ENCODE measurements around the gene POLL. TPM values are rescaled to one million over a fixed set of nuclear protein-coding genes. Genes with fewer than 3 reads are reported as not detected.

The POLL gene
- total and polyA plus RNA-seq, 9 donors: 11.3 to 32.3 (median 22.7) TPM

DNA sequence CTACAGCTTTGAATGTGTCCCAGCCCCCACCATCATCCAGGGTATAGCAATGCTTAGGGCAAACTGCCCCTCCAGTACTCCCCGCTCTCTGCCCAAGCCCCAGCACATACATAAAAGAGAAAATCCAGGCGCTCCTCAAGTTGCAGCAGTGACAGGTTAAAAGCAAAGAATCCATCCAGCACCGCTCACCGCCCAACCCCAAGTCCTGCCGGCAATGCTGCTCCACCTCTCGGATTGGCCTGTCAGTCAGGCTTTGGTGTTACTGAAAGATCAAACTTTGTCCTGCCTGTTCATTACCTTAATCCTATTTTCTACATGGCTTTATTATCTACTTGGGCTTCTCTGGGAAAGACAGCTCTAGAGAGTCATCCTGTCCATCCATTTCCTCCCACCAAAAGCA, 31.9 kb upstream of the POLL start:
- no peak overlapping the region for H3K27ac ChIP-seq (ENCODE audit: low read length)
- no peaks in the 10 kb centered on the region for H3K27me3 ChIP-seq (ENCODE audit: control insufficient read depth, insufficient read depth, low read length)
- H3K9me3 ChIP-seq (replicated peaks; ENCODE audit: control insufficient read depth, low read depth, low read length): no peaks in the 10 kb centered on the region
- no peak overlapping the region for H3K4me3 ChIP-seq (ENCODE audit: low read length)
- no peaks in the 10 kb centered on the region for H3K4me1 ChIP-seq (ENCODE audit: control insufficient read depth, insufficient read depth, low read length)
- peaks cover 66% of the 10 kb centered on the region for H3K36me3 ChIP-seq (ENCODE audit: control insufficient read depth, insufficient read depth, low read length)
- WGBS (ENCODE audit: insufficient coverage): 91% methylated on average over 5 of the region's 6 CpGs
- no peak for DNase-seq

DNA sequence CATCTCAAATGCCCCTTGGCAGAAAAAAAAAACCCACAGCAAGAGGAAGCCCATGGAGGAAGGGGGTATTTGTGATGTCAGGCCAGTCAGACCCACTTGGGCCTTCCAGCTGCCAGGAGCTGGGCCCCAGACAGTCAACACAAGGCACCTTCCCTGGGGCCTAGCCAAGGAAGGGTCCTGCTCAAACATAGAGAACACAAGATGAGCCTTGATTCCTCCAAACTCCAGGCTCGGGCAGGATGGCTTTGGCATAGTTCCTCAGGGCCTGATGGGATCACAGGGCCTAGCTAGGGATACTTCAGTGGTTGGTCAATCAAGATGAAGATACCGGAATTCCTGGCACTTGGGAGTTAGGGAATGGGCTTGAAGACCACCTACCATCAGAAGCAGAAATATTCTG, 30.8 kb upstream of the POLL start:
- H3K4me3 ChIP-seq (ENCODE audit: low read length): no peak overlapping the region
- H3K27ac ChIP-seq (ENCODE audit: low read length): no peak overlapping the region
- H3K4me1 ChIP-seq (ENCODE audit: control insufficient read depth, insufficient read depth, low read length): no peaks in the 10 kb centered on the region
- H3K36me3 ChIP-seq (ENCODE audit: control insufficient read depth, insufficient read depth, low read length): peaks cover 59% of the 10 kb centered on the region
- H3K9me3 ChIP-seq (replicated peaks; ENCODE audit: control insufficient read depth, low read depth, low read length): no peaks in the 10 kb centered on the region
- WGBS (ENCODE audit: insufficient coverage): no CpG with 5 or more reads among the region's 2 CpGs
- DNase-seq: no peak
- H3K27me3 ChIP-seq (ENCODE audit: control insufficient read depth, insufficient read depth, low read length): no peaks in the 10 kb centered on the region

DNA sequence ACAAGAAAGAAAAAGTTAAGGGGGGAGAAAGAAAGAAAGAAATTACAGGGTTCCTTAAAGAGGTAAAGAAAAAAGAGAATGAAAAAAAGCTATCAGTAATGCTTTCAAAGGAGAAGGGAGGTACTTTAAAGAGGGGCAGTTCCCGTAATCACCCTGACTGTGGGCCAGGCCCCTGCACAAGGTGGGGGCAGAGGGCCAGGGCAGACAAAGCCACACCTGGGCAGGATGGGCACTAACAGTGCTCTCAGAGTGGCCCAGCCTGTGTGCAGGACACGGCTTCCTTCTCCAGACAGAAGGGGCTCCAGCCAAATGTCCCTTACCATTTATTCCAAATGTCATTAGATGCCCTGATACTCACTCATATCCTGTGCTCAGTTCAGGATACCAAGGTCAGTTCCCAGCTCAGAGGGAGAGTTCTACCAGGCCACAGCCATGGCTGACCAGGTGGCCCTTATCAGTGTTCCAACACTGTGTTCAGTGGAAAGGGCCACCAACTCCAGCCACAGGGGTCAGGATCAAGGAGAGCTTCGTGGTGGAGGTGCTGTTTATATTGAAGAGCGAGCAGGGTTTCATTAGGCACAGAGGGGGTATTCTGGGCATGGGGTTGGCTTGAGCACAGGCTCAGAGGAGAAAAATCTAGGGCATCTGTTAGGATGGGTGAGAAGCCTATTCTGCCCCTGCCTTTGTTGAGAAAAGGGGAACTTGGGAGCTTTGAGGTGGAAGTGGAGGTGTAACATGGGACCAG, 29.9 kb upstream of the POLL start:
- Histone ChIP-seq H3K27me3 (ENCODE audit: control insufficient read depth, insufficient read depth, low read length) (no peaks in the 10 kb centered on the region), H3K27ac (ENCODE audit: low read length) (no peak overlapping the region), H3K4me3 (ENCODE audit: low read length) (no peak overlapping the region), H3K9me3 (replicated peaks; ENCODE audit: control insufficient read depth, low read depth, low read length) (no peaks in the 10 kb centered on the region), H3K36me3 (ENCODE audit: control insufficient read depth, insufficient read depth, low read length) (peaks cover 55% of the 10 kb centered on the region), H3K4me1 (ENCODE audit: control insufficient read depth, insufficient read depth, low read length) (no peaks in the 10 kb centered on the region)
- no peak for DNase-seq
- WGBS (ENCODE audit: insufficient coverage): 75% methylated on average over 4 of the region's 4 CpGs

DNA sequence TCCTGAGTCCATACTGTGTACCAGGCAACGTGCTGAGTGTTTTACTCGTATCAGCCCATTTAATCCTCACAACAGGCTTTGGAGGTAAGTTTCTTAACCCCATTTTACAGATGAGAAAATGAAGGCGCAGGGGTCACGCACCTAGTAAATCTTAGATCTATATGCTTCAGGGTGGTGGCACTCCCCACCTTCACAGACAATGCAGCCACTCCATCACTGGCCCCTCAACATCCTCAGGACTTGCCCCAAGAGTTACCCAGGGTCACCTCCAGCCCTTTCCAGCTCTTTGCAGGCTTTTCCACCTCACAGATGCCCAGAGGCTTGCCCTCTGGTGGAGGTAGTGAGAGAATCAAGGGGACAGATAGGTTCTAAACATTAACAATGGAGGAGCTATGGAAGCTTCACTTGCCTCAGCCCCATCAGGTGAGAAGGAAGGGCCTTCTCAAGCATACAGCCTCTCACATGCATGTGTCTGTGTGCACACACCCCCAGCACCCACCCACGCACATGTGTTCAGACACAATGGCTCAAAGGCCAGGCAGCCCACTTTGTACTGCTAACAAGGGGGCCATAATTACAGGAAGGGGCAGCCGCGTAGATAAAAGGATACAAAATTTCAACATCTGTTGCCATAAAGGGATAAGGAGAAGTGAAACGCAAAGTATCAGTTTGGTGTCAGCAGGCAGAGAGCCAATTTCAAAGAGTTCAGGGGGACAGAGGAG, 29.2 kb upstream of the POLL start:
- Histone ChIP-seq H3K4me3 (ENCODE audit: low read length) (no peak overlapping the region), H3K4me1 (ENCODE audit: control insufficient read depth, insufficient read depth, low read length) (no peaks in the 10 kb centered on the region), H3K9me3 (replicated peaks; ENCODE audit: control insufficient read depth, low read depth, low read length) (no peaks in the 10 kb centered on the region), H3K27ac (ENCODE audit: low read length) (no peak overlapping the region), H3K27me3 (ENCODE audit: control insufficient read depth, insufficient read depth, low read length) (no peaks in the 10 kb centered on the region), H3K36me3 (ENCODE audit: control insufficient read depth, insufficient read depth, low read length) (peaks cover 57% of the 10 kb centered on the region)
- DNase-seq: no peak
- 60% methylated on average over 4 of the region's 8 CpGs for WGBS (ENCODE audit: insufficient coverage)

DNA sequence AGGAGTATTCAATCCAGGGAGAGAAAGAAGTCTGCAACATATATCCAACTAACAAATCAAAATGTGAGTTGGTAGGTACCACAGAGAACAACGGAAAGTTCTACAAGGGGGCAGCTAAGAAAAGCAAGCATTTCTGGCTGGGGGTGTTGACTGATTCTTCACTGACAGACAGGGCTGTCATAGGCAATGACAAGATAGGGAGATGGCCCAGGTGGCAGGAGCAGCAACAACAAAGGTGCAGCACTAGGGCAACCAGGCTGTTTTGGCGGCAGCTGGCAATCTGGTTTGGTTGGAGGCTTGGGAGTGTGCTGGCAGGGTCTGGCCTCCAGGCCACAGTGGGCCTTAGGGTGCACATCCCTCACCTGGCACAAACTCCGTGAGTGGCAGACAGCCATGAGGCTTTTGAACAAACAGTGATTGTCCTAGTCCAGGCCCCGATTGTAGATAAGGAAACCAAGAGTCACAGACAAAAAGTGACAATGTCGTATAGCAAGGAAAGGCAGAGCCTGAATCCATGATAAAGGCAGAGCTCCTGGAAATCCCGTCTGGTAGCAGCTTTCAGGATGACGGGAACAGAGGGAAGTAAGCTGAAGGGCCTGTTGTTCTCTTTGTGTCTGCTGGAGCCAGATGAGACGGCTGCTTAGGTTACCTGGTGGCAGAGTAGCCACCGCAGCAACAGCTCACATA, 28.5 kb upstream of the POLL start:
- Histone ChIP-seq H3K4me1 (ENCODE audit: control insufficient read depth, insufficient read depth, low read length) (no peaks in the 10 kb centered on the region), H3K4me3 (ENCODE audit: low read length) (no peak overlapping the region), H3K27ac (ENCODE audit: low read length) (no peak overlapping the region), H3K36me3 (ENCODE audit: control insufficient read depth, insufficient read depth, low read length) (peaks cover 59% of the 10 kb centered on the region), H3K27me3 (ENCODE audit: control insufficient read depth, insufficient read depth, low read length) (no peaks in the 10 kb centered on the region), H3K9me3 (replicated peaks; ENCODE audit: control insufficient read depth, low read depth, low read length) (no peaks in the 10 kb centered on the region)
- WGBS (ENCODE audit: insufficient coverage): 75% methylated on average over 8 of the region's 9 CpGs
- no peak for DNase-seq

DNA sequence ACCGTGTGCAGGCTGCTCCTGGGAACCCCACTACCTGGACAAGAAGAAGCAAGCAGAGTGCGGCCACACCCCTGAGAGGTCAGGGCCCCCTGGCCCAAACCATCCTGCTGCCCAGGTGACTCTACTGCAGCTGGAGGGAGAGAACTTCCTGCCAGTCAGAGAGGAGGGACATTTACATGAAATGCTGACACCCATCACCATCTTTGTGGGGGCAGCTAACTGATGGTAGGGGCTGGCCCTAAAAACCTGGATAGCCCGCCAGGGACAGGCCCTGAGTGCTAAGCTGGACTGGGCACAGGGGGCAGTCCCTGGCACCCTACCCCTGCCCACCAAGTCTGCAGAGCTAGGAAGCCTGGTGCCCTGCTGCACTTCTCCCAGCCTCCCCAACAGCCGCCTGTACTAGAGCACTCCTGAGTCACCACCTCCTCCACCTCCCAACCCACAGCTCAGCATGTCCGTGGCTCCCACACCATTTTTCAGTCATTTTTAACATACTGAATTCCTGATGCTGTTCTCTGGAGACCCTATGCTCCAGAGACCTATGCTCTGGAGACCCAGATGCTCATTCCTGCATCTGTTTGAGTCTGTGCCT, 27.6 kb upstream of the POLL start:
- H3K9me3 ChIP-seq (replicated peaks; ENCODE audit: control insufficient read depth, low read depth, low read length): no peaks in the 10 kb centered on the region
- DNase-seq: no peak
- WGBS (ENCODE audit: insufficient coverage): 71% methylated on average over 4 of the region's 5 CpGs
- H3K36me3 ChIP-seq (ENCODE audit: control insufficient read depth, insufficient read depth, low read length): peaks cover 65% of the 10 kb centered on the region
- no peak overlapping the region for H3K4me3 ChIP-seq (ENCODE audit: low read length)
- no peaks in the 10 kb centered on the region for H3K4me1 ChIP-seq (ENCODE audit: control insufficient read depth, insufficient read depth, low read length)
- H3K27ac ChIP-seq (ENCODE audit: low read length): no peak overlapping the region
- H3K27me3 ChIP-seq (ENCODE audit: control insufficient read depth, insufficient read depth, low read length): no peaks in the 10 kb centered on the region

DNA sequence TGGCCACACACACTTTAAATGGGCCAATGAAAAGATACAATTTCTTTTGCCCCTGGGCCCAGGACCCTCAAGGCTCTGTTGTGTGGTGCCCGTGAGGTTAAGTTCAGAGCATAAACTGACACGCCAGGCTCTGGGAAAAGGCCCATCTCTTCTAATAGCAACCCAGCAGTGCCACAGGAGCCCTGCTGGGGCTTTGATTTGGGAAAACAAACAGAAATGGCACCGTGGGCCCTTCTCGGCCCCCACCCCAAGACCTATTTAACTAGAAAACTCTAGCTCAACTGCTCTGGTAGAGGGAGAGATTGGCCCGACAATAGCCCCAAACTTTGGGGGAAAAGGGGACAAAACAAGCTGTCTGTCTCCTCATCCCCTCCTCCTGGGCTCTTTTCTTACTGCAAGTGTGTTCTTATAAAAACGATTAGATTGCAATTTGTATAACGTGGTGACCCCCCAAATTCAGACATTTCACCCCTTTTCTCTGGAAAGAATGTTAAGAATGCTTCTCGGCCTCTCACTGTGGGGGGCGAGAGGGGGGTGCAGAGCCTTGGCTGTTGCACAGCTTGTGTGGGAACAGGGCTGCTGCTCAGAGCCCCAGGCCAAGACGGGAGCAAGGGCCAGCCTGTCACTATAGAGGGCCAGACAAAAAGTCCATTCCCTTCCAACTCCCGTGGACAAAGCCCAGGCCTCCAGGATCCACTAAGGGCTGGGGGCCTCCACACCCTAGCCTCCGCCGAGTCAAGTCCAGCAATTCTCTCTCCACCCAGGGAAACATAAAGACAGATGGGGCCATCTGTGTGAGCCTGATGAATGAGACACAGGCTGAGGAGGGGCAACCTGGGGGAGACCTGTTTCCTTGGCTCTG, 26.8 kb upstream of the POLL start:
- WGBS (ENCODE audit: insufficient coverage): 92% methylated on average over 2 of the region's 13 CpGs
- H3K9me3 ChIP-seq (replicated peaks; ENCODE audit: control insufficient read depth, low read depth, low read length): no peaks in the 10 kb centered on the region
- no peak for DNase-seq
- H3K36me3 ChIP-seq (ENCODE audit: control insufficient read depth, insufficient read depth, low read length): peaks cover 64% of the 10 kb centered on the region
- H3K4me3 ChIP-seq (ENCODE audit: low read length): no peak overlapping the region
- no peaks in the 10 kb centered on the region for H3K27me3 ChIP-seq (ENCODE audit: control insufficient read depth, insufficient read depth, low read length)
- H3K27ac ChIP-seq (ENCODE audit: low read length): no peak overlapping the region
- no peaks in the 10 kb centered on the region for H3K4me1 ChIP-seq (ENCODE audit: control insufficient read depth, insufficient read depth, low read length)

DNA sequence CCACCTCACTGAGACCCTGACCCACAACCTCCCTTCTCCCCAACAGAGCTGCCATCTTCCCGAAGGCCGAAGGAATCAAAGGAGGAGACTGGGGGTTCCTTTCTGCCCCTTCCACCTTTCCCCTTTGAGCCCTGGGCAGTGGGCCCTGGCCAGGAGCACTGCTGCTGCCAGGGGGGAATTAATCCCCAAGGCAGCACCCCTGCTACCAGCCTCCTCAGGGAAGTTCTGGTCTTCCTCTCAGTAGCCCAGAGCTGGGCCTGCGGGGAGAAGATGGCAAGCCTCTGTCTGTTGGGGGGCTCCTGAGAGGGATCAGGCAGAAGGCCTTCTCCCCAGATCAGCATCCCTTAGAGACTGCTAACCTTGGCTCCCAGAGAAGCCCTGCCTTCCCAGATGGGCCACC, 25.6 kb upstream of the POLL start:
- Histone ChIP-seq H3K9me3 (replicated peaks; ENCODE audit: control insufficient read depth, low read depth, low read length) (no peaks in the 10 kb centered on the region), H3K36me3 (ENCODE audit: control insufficient read depth, insufficient read depth, low read length) (peaks cover 69% of the 10 kb centered on the region), H3K4me1 (ENCODE audit: control insufficient read depth, insufficient read depth, low read length) (no peaks in the 10 kb centered on the region), H3K27ac (ENCODE audit: low read length) (no peak overlapping the region), H3K4me3 (ENCODE audit: low read length) (no peak overlapping the region), H3K27me3 (ENCODE audit: control insufficient read depth, insufficient read depth, low read length) (no peaks in the 10 kb centered on the region)
- DNase-seq: no peak
- WGBS (ENCODE audit: insufficient coverage): 92% methylated on average over 2 of the region's 3 CpGs

DNA sequence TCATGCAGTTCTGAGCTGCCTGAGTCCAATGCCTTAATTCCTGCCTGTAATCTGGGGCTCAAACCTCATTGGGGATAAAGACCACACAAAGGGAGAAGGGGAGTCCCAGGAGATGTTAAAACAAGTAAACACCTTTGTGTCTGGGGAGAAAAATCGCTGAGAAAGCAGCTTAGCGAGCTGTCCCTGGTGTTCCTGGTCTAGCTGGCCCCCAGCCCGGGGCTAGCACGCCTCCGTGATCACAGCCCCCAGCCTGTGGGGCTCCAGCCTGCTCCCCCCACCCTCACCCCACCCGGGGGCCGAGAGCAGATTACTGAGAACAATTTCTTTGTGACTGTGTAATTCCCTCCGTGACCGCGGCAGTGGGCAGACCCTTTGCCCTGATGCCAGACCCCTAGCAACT, 24.8 kb upstream of the POLL start:
- Histone ChIP-seq H3K9me3 (replicated peaks; ENCODE audit: control insufficient read depth, low read depth, low read length) (no peaks in the 10 kb centered on the region), H3K36me3 (ENCODE audit: control insufficient read depth, insufficient read depth, low read length) (peaks cover 69% of the 10 kb centered on the region), H3K4me3 (ENCODE audit: low read length) (no peak overlapping the region), H3K27me3 (ENCODE audit: control insufficient read depth, insufficient read depth, low read length) (no peaks in the 10 kb centered on the region), H3K27ac (ENCODE audit: low read length) (no peak overlapping the region), H3K4me1 (ENCODE audit: control insufficient read depth, insufficient read depth, low read length) (no peaks in the 10 kb centered on the region)
- no peak for DNase-seq
- 47% methylated on average over 2 of the region's 10 CpGs for WGBS (ENCODE audit: insufficient coverage)

Measured in muscle of leg (tissue), 11 donors.